ENCODE results near the gene STRN.
A peak's percentile ranks its signal among the peaks of the same experiment; 100 is the strongest.

Gene STRN

DNA sequence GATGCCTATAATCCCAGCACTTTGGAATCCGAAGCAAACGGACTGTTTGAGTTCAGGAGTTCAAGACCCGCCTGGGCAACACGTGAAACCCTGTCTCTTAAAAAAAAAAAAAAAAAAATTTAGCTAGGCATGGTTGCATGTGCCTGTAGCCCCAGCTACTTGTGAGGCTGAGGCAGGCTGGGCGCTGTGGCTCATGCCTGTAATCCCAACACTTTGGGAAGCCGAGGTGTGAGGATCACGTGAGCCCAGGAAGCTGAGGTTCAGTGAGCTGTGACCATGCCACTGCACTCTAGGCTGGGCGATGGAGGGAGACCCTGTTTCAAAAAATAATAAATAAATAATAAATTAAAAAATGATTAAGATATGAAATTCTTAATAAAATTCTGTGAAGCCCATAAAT is 9.0 kb upstream of the STRN start:
- 97% methylated on average over 6 of the region's 8 CpGs for WGBS (ENCODE audit: insufficient coverage)
- Histone ChIP-seq H3K27me3 (replicated peaks in 2 of 5; ENCODE audit: control insufficient read depth in 4 of 5, insufficient read depth in 5 of 5, low read length in 4 of 5) (no peaks in the 10 kb centered on the region), H3K9me3 (ENCODE audit: control extremely low read depth in 1 of 5, control insufficient read depth in 4 of 5, insufficient read depth in 2 of 5, low read depth in 1 of 5, low read length in 4 of 5) (no peaks in the 10 kb centered on the region), H3K36me3 (ENCODE audit: control insufficient read depth in 4 of 4, insufficient read depth in 4 of 4, low read length in 3 of 4) (peaks cover 0 to 8% (median 3%) of the 10 kb centered on the region in 4 experiments), H3K27ac (ENCODE audit: insufficient read depth in 1 of 2, low read depth in 1 of 2, low read length in 2 of 2, poor library complexity in 1 of 2, severe bottlenecking in 2 of 2) (no peak overlapping the region), H3K4me3 (ENCODE audit: control insufficient read depth in 1 of 7, extremely low read depth in 1 of 7, insufficient read depth in 4 of 7, low read depth in 2 of 7, low read length in 6 of 7) (no peak overlapping the region), H3K4me1 (ENCODE audit: control extremely low read depth in 1 of 4, control insufficient read depth in 4 of 4, insufficient read depth in 4 of 4, low read length in 3 of 4) (peaks cover 0 to 11% (median 3%) of the 10 kb centered on the region in 4 experiments)
- no peak for DNase-seq
- POLR2A ChIA-PET: no interaction called here
- CTCF ChIA-PET: interaction anchor here (0.9 kb wide), 1 partner anchor 50 kb away, joined by 3 read pairs; no protein-coding TSS in a partner anchor

DNA sequence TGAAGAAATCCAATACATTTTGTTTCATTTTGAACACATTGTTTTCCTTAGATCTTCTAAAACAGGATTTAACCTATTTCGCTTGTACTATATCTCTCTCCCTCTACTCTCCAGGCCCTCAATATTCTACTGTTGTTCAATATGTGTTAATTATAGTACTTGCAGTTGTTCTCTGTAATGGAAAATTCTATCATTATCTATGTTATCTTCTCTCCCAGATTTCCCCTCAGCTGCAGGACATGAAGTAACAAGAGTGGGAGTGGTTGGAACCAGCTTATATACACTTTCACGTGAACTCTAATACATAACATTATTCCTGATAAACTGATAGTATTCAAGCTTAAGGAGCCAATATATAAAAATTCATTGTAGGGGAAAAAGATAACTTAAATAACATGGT is 7.0 kb upstream of the STRN start:
- Histone ChIP-seq H3K4me3 (ENCODE audit: control insufficient read depth in 1 of 7, extremely low read depth in 1 of 7, insufficient read depth in 4 of 7, low read depth in 2 of 7, low read length in 6 of 7) (no peak overlapping the region), H3K27ac (ENCODE audit: insufficient read depth in 1 of 2, low read depth in 1 of 2, low read length in 2 of 2, poor library complexity in 1 of 2, severe bottlenecking in 2 of 2) (no peak overlapping the region), H3K4me1 (ENCODE audit: control extremely low read depth in 1 of 4, control insufficient read depth in 4 of 4, insufficient read depth in 4 of 4, low read length in 3 of 4) (peaks cover 0 to 13% (median 3%) of the 10 kb centered on the region in 4 experiments), H3K36me3 (ENCODE audit: control insufficient read depth in 4 of 4, insufficient read depth in 4 of 4, low read length in 3 of 4) (no peaks in the 10 kb centered on the region), H3K27me3 (replicated peaks in 2 of 5; ENCODE audit: control insufficient read depth in 4 of 5, insufficient read depth in 5 of 5, low read length in 4 of 5) (no peaks in the 10 kb centered on the region), H3K9me3 (ENCODE audit: control extremely low read depth in 1 of 5, control insufficient read depth in 4 of 5, insufficient read depth in 2 of 5, low read depth in 1 of 5, low read length in 4 of 5) (no peaks in the 10 kb centered on the region)
- CTCF ChIA-PET: interaction anchor here (0.7 kb wide), 1 partner anchor 11 kb away, joined by 3 read pairs; no protein-coding TSS in a partner anchor
- no CpG with 5 or more reads among the region's 2 CpGs for WGBS (ENCODE audit: insufficient coverage)
- POLR2A ChIA-PET: no interaction called here
- DNase-seq: peak in 2 of 3 donors; percentile 18 to 38

DNA sequence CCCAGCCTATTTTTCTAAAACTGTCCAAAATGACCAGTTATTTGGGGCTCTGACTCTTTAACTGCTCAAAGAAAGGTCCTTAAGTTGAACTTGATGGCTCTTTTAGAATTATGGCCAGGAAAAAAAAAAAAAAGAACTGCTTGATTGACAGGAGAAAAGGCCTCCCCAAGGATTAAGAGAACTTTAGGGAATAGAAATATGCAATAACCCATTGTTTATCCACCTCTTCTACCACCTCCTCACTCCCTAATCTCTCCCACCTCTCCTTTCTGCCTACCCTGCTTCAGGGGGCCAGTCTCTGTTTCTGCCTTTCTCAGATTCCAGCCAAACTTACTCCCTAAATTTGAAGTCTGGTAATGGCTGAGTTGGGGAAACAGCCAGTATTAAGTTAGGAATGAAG is 5.7 kb upstream of the STRN start:
- peaks cover 7 to 26% (median 13%) of the 10 kb centered on the region in 4 experiments for H3K4me1 ChIP-seq (ENCODE audit: control extremely low read depth in 1 of 4, control insufficient read depth in 4 of 4, insufficient read depth in 4 of 4, low read length in 3 of 4)
- H3K9me3 ChIP-seq (ENCODE audit: control extremely low read depth in 1 of 5, control insufficient read depth in 4 of 5, insufficient read depth in 2 of 5, low read depth in 1 of 5, low read length in 4 of 5): no peaks in the 10 kb centered on the region
- no peaks in the 10 kb centered on the region for H3K36me3 ChIP-seq (ENCODE audit: control insufficient read depth in 4 of 4, insufficient read depth in 4 of 4, low read length in 3 of 4)
- no peak overlapping the region for H3K27ac ChIP-seq (ENCODE audit: insufficient read depth in 1 of 2, low read depth in 1 of 2, low read length in 2 of 2, poor library complexity in 1 of 2, severe bottlenecking in 2 of 2)
- no peak overlapping the region for H3K4me3 ChIP-seq (ENCODE audit: control insufficient read depth in 1 of 7, extremely low read depth in 1 of 7, insufficient read depth in 4 of 7, low read depth in 2 of 7, low read length in 6 of 7)
- no peak for DNase-seq
- no peaks in the 10 kb centered on the region for H3K27me3 ChIP-seq (replicated peaks in 2 of 5; ENCODE audit: control insufficient read depth in 4 of 5, insufficient read depth in 5 of 5, low read length in 4 of 5)
- ChIA-PET POLR2A (no interaction called here), CTCF (no interaction called here)

DNA sequence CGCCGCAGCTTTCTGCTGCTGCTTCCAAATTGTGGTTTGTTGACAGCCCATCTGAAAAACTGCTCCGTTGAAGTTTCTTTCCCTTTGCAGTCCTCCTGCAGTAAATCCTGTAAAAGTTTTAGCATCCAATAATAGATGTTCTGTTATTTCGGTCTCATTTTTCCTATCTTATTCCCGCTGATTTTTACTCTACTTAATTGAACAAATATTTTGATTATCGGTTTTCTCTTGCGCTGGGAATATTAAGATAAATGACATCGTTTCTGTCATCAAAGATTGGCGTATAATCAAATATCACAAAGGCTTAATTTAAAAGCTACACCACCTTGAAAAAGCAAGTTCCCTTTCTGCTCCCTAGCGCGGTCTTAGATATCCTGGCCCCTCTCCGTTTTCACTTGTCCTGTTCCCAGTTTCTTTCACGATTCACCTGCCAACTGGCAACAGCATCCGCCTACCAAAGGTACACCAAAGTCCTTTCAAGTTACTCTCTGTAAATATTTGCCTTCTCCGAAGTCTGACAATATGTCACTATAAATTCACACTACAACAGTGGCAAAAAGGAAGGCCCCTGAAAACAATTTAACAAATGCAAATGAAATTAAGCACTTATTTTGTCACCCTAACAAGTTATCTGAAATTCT is 1.0 kb upstream of the STRN start:
- Histone ChIP-seq H3K36me3 (ENCODE audit: control insufficient read depth in 4 of 4, insufficient read depth in 4 of 4, low read length in 3 of 4) (peaks cover 0 to 2% (median 0%) of the 10 kb centered on the region in 4 experiments), H3K27ac (ENCODE audit: insufficient read depth in 1 of 2, low read depth in 1 of 2, low read length in 2 of 2, poor library complexity in 1 of 2, severe bottlenecking in 2 of 2) (peak overlapping the region; percentile 61 to 84), H3K27me3 (replicated peaks in 2 of 5; ENCODE audit: control insufficient read depth in 4 of 5, insufficient read depth in 5 of 5, low read length in 4 of 5) (no peaks in the 10 kb centered on the region), H3K4me1 (ENCODE audit: control extremely low read depth in 1 of 4, control insufficient read depth in 4 of 4, insufficient read depth in 4 of 4, low read length in 3 of 4) (peaks cover 14 to 30% (median 23%) of the 10 kb centered on the region in 4 experiments), H3K4me3 (ENCODE audit: control insufficient read depth in 1 of 7, extremely low read depth in 1 of 7, insufficient read depth in 4 of 7, low read depth in 2 of 7, low read length in 6 of 7) (peak overlapping the region; percentile 88 to 99 (median 92)), H3K9me3 (ENCODE audit: control extremely low read depth in 1 of 5, control insufficient read depth in 4 of 5, insufficient read depth in 2 of 5, low read depth in 1 of 5, low read length in 4 of 5) (no peaks in the 10 kb centered on the region)
- CTCF ChIA-PET: interaction anchor here (1.2 kb wide), 1 partner anchor 9 kb away, joined by 3 read pairs; no protein-coding TSS in a partner anchor
- DNase-seq: peak in 2 of 3 donors; percentile 30 to 35
- POLR2A ChIA-PET: no interaction called here
- 8% methylated on average over 9 of the region's 15 CpGs for WGBS (ENCODE audit: insufficient coverage)

DNA sequence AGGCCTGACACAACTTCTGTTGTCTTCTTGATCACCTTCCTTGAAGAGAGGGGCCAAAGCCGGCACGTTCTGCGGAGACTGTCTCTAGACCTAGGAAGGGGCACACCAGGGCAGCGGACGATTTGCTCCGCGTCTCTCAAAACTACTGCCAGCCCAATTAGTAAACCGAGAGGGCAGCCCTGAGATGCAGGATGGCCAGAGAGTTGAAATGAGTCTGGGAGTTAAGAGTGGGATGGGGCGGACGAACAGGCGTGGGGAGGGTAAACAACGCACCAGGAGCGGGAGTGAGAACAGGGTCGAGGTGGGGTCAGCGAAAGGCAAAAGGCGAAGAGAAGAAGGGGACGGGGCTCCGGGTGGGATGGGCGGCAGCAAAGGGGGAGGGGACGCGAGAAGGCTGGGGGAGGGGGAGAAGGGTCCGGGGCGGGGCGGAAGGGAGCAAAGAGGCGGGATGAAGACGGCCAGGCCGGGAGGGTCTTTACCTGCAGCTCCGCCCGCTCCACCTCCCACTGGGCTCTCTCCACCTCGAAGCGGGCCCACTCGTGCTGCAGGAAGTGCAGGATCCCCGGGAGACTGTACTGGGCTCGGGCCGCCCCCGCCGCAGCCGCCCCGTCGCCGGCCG is 476 bp downstream of the STRN start:
- H3K27me3 ChIP-seq (replicated peaks in 2 of 5; ENCODE audit: control insufficient read depth in 4 of 5, insufficient read depth in 5 of 5, low read length in 4 of 5): no peaks in the 10 kb centered on the region
- WGBS (ENCODE audit: insufficient coverage): 0% methylated on average over 32 of the region's 42 CpGs
- no peaks in the 10 kb centered on the region for H3K9me3 ChIP-seq (ENCODE audit: control extremely low read depth in 1 of 5, control insufficient read depth in 4 of 5, insufficient read depth in 2 of 5, low read depth in 1 of 5, low read length in 4 of 5)
- H3K36me3 ChIP-seq (ENCODE audit: control insufficient read depth in 4 of 4, insufficient read depth in 4 of 4, low read length in 3 of 4): peaks cover 0 to 2% (median 0%) of the 10 kb centered on the region in 4 experiments
- peak; percentile 25 to 38 (median 29) for DNase-seq
- H3K27ac ChIP-seq (ENCODE audit: insufficient read depth in 1 of 2, low read depth in 1 of 2, low read length in 2 of 2, poor library complexity in 1 of 2, severe bottlenecking in 2 of 2): peak overlapping the region; percentile 61 to 84
- ChIA-PET CTCF (no interaction called here), POLR2A (no interaction called here)
- H3K4me1 ChIP-seq (ENCODE audit: control extremely low read depth in 1 of 4, control insufficient read depth in 4 of 4, insufficient read depth in 4 of 4, low read length in 3 of 4): peaks cover 14 to 28% (median 23%) of the 10 kb centered on the region in 4 experiments
- H3K4me3 ChIP-seq (ENCODE audit: control insufficient read depth in 1 of 7, extremely low read depth in 1 of 7, insufficient read depth in 4 of 7, low read depth in 2 of 7, low read length in 6 of 7): peak overlapping the region; percentile 85 to 99 (median 92)

DNA sequence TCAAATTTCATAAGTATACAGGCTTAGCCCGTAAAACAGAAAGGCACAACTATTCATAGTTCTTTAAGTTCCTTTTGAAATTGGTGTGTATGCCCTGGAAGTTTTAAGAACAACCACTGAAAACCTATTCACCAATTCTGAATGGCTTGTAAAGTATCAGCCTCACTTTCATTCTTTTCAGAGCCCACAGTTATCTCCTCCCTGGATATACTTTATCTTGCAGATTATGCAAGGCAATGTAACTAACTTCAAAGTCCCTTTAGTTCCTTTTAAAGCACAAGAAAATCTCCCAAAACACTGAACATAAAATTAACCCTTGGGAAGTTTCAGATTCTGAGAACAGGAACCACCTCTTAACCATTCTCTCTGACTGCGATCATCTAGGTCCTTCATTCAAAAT is 1.1 kb downstream of the STRN start:
- H3K27ac ChIP-seq (ENCODE audit: insufficient read depth in 1 of 2, low read depth in 1 of 2, low read length in 2 of 2, poor library complexity in 1 of 2, severe bottlenecking in 2 of 2): peak overlapping the region; percentile 61 to 84
- CTCF ChIA-PET: no interaction called here
- no peaks in the 10 kb centered on the region for H3K9me3 ChIP-seq (ENCODE audit: control extremely low read depth in 1 of 5, control insufficient read depth in 4 of 5, insufficient read depth in 2 of 5, low read depth in 1 of 5, low read length in 4 of 5)
- POLR2A ChIA-PET: no interaction called here
- no peak for DNase-seq
- H3K27me3 ChIP-seq (replicated peaks in 2 of 5; ENCODE audit: control insufficient read depth in 4 of 5, insufficient read depth in 5 of 5, low read length in 4 of 5): no peaks in the 10 kb centered on the region
- H3K4me3 ChIP-seq (ENCODE audit: control insufficient read depth in 1 of 7, extremely low read depth in 1 of 7, insufficient read depth in 4 of 7, low read depth in 2 of 7, low read length in 6 of 7): peak overlapping the region in 6 of 7 experiments; percentile 85 to 97 (median 92)
- peaks cover 0 to 2% (median under 1%) of the 10 kb centered on the region in 4 experiments for H3K36me3 ChIP-seq (ENCODE audit: control insufficient read depth in 4 of 4, insufficient read depth in 4 of 4, low read length in 3 of 4)
- no CpG with 5 or more reads among the region's 2 CpGs for WGBS (ENCODE audit: insufficient coverage)
- H3K4me1 ChIP-seq (ENCODE audit: control extremely low read depth in 1 of 4, control insufficient read depth in 4 of 4, insufficient read depth in 4 of 4, low read length in 3 of 4): peaks cover 14 to 28% (median 23%) of the 10 kb centered on the region in 4 experiments

DNA sequence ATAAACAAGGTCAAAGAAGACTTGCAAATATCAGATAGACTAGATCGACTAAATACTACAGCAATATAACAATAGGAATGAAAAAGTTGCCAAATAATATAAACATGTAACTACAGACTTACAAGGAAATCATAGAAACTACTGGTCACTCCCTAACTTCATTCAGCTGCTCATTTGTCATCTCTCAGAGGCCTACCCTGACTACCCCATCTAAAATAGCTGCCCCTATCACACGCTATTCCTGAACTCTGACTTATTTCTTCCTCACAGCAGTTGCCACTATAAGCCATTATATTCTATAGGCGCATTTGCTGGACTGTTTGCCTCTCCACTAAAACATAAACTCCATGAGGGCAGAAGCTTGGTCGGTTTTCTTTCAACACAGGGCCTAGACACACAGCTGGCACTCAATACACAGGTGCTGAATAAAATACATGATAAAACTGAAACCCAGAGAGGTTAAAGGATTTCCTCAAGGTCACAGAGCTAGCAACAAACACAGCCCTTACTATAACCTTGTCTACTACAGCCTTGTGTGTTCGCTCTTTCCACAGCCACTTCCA is 1.8 kb downstream of the STRN start:
- 96% methylated on average over 4 of the region's 5 CpGs for WGBS (ENCODE audit: insufficient coverage)
- Histone ChIP-seq H3K4me1 (ENCODE audit: control extremely low read depth in 1 of 4, control insufficient read depth in 4 of 4, insufficient read depth in 4 of 4, low read length in 3 of 4) (peaks cover 14 to 28% (median 23%) of the 10 kb centered on the region in 4 experiments), H3K27me3 (replicated peaks in 2 of 5; ENCODE audit: control insufficient read depth in 4 of 5, insufficient read depth in 5 of 5, low read length in 4 of 5) (no peaks in the 10 kb centered on the region), H3K9me3 (ENCODE audit: control extremely low read depth in 1 of 5, control insufficient read depth in 4 of 5, insufficient read depth in 2 of 5, low read depth in 1 of 5, low read length in 4 of 5) (no peaks in the 10 kb centered on the region), H3K4me3 (ENCODE audit: control insufficient read depth in 1 of 7, extremely low read depth in 1 of 7, insufficient read depth in 4 of 7, low read depth in 2 of 7, low read length in 6 of 7) (peak overlapping the region in 3 of 7 experiments; percentile 89 to 92 (median 92)), H3K27ac (ENCODE audit: insufficient read depth in 1 of 2, low read depth in 1 of 2, low read length in 2 of 2, poor library complexity in 1 of 2, severe bottlenecking in 2 of 2) (peak overlapping the region in 1 of 2 experiments; percentile 84), H3K36me3 (ENCODE audit: control insufficient read depth in 4 of 4, insufficient read depth in 4 of 4, low read length in 3 of 4) (peaks cover 0 to 2% (median 1%) of the 10 kb centered on the region in 4 experiments)
- ChIA-PET CTCF (no interaction called here), POLR2A (no interaction called here)
- no peak for DNase-seq
